ENCODE measurements around the gene KDM8. TPM values are rescaled to one million over a fixed set of nuclear protein-coding genes. Genes with fewer than 3 reads are reported as not detected.

The KDM8 gene
- total RNA-seq, 1 donor from 2014 or later, result 9.9 TPM

- peak; percentile 19 for TF ChIP-seq CTCF (IDR thresholded peaks at IDR 0.05; ENCODE audit: insufficient read depth, low read length, poor library complexity, severe bottlenecking)
- Histone ChIP-seq H3K27me3 (ENCODE audit: control insufficient read depth, insufficient read depth, low read length) (no peaks in the 10 kb centered on the region), H3K4me3 (ENCODE audit: low read depth, low read length) (peak within 1 kb of the TSS; percentile 94), H3K36me3 (ENCODE audit: control insufficient read depth, insufficient read depth, low read length) (no peaks in the 10 kb centered on the region)
- DNase-seq (ENCODE audit: low read depth), result peak; percentile 77
These were observed 65.3 kb downstream of the KDM8 start, which contains the start of gene NSMCE1 for GRCh38 chr16:27268376-27269299. TSS of gene NSMCE1 (minus strand) at chr16:27268772. CDS start at chr16:27257570, 11,202 bp downstream.

DNA sequence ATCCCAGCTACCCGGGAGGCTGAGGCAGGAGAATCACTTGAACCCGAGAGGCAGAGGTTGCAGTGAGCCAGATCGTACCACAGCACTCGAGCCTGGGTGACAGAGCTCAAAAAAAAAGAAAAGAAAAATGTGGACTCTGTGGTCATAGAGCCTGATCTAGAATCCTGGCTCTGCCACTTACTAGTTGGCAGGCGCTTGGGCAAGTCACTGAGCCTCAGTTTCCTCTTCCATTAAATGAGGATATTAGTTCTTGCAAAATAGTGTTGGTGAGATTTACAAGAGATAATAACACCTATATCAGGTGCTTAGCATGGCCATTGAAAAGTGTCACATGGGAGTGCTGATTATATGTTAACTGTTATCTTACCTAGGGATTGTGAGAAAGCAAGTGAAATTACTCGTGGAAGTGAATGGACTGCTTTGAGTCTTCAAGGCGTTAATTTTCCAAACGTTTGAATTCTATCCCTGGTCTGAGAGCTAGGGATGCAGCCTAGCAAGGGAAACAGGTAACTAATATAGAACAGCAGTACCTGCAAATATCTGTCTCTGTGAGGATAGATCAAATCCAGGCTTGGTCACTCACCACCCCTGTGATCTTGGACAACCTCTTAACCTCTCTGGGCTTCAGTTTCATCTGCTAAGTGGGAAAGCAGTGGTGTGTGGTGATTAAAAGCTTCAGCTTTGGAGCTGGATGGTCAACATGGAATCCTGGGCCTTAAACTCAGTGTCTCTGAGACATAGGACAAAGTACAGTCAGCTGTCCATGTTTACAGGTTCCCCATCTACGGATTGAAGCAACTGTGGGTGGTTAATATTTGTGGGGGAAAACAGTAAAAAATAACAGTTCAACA is 66.2 kb downstream of the KDM8 start:
- no peaks in the 10 kb centered on the region for H3K27me3 ChIP-seq (ENCODE audit: control insufficient read depth, insufficient read depth, low read length)
- no peaks in the 10 kb centered on the region for H3K36me3 ChIP-seq (ENCODE audit: control insufficient read depth, insufficient read depth, low read length)
- no peak for DNase-seq (ENCODE audit: low read depth)
- TF ChIP-seq CTCF (IDR thresholded peaks at IDR 0.05; ENCODE audit: insufficient read depth, low read length, poor library complexity, severe bottlenecking), result no peak
- peak overlapping the region; percentile 94 for H3K4me3 ChIP-seq (ENCODE audit: low read depth, low read length)

DNA sequence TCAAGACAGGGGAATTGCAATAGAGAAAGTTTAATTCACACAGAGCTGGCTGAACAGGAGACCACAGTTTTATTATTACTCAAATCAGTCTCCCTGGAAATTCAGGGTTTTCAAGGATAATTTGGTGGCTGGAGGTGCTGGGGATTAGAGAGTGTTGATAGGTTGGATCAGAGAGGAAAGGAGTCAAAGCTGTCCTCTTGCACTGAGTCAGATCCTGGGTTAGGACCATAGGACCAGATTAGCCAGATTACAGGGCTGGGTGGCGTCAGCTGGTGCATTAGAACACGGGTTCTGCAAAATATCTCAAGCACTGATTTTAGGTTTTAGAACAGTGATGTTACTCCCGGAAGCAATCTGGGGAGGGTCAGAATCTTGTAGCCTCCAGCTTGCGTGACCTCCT is 67.0 kb downstream of the KDM8 start:
- Histone ChIP-seq H3K4me3 (ENCODE audit: low read depth, low read length) (no peak overlapping the region), H3K36me3 (ENCODE audit: control insufficient read depth, insufficient read depth, low read length) (no peaks in the 10 kb centered on the region), H3K27me3 (ENCODE audit: control insufficient read depth, insufficient read depth, low read length) (no peaks in the 10 kb centered on the region)
- no peak for DNase-seq (ENCODE audit: low read depth)
- TF ChIP-seq CTCF (IDR thresholded peaks at IDR 0.05; ENCODE audit: insufficient read depth, low read length, poor library complexity, severe bottlenecking), result no peak

Other genes with a start within 250 kb of the KDM8 start
- not detected in 2 replicates for gene C16orf82, start 136.6 kb upstream of the KDM8 start, total RNA-seq
- gene NSMCE1, start 65.2 kb downstream of the KDM8 start, total RNA-seq, result 88.9 and 94.8 TPM in 2 replicates
- 52.1 and 58.8 TPM in 2 replicates for gene IL4R, start 110.4 kb downstream of the KDM8 start, total RNA-seq
- 1.1 and 1.6 TPM in 2 replicates for gene IL21R, start 198.6 kb downstream of the KDM8 start, total RNA-seq